ENCODE results near the gene PRKG1. TPM values are rescaled to one million over a fixed set of nuclear protein-coding genes. Genes with fewer than 3 reads are reported as not detected.

The PRKG1 gene
- total RNA-seq, 1 experiment from 2014 or later = 0.21 TPM

- BruUV-seq (replicated peaks) = no TSS peak
- intact Hi-C loops (cut with micrococcal nuclease; ENCODE audit: unreplicated experiment) = no loop called here
- H3K4me3 Mint-ChIP-seq (ENCODE audit: low read depth, unreplicated experiment) = no peak overlapping the region
- no peak for DNase-seq
- peaks cover 28% of the 10 kb centered on the region for H3K27me3 Mint-ChIP-seq (ENCODE audit: unreplicated experiment)
- CTCF ChIA-PET = no interaction called here
- H3K4me1 Mint-ChIP-seq (ENCODE audit: low read depth, unreplicated experiment) = no peaks in the 10 kb centered on the region
- TF ChIP-seq CTCF (IDR thresholded peaks at IDR 0.05; ENCODE audit: unreplicated experiment) = no peak
- peaks cover 11% of the 10 kb centered on the region for H3K36me3 Mint-ChIP-seq (ENCODE audit: insufficient read depth, unreplicated experiment)
- no peak overlapping the region for H3K27ac Mint-ChIP-seq (ENCODE audit: unreplicated experiment)
- no peaks in the 10 kb centered on the region for H3K9me3 Mint-ChIP-seq (ENCODE audit: low read depth, unreplicated experiment)
Observed at GRCh38 chr10:51072210-51072609, 2.1 kb upstream of the PRKG1 start.

GRCh38 chr10:51072921-51073434, 1.3 kb upstream of the PRKG1 start:
- intact Hi-C loops (cut with micrococcal nuclease; ENCODE audit: unreplicated experiment) = no loop called here
- TF ChIP-seq CTCF (IDR thresholded peaks at IDR 0.05; ENCODE audit: unreplicated experiment) = no peak
- peak overlapping the region; percentile 77 for H3K4me3 Mint-ChIP-seq (ENCODE audit: low read depth, unreplicated experiment)
- BruUV-seq (replicated peaks) = no TSS peak
- H3K4me1 Mint-ChIP-seq (ENCODE audit: low read depth, unreplicated experiment) = no peaks in the 10 kb centered on the region
- no peak overlapping the region for H3K27ac Mint-ChIP-seq (ENCODE audit: unreplicated experiment)
- no peaks in the 10 kb centered on the region for H3K9me3 Mint-ChIP-seq (ENCODE audit: low read depth, unreplicated experiment)
- no peak for DNase-seq
- peaks cover 11% of the 10 kb centered on the region for H3K36me3 Mint-ChIP-seq (ENCODE audit: insufficient read depth, unreplicated experiment)
- H3K27me3 Mint-ChIP-seq (ENCODE audit: unreplicated experiment) = peaks cover 28% of the 10 kb centered on the region
- CTCF ChIA-PET = no interaction called here

- Mint-ChIP-seq H3K36me3 (ENCODE audit: insufficient read depth, unreplicated experiment) (peaks cover 11% of the 10 kb centered on the region), H3K4me1 (ENCODE audit: low read depth, unreplicated experiment) (no peaks in the 10 kb centered on the region), H3K27me3 (ENCODE audit: unreplicated experiment) (peaks cover 30% of the 10 kb centered on the region), H3K4me3 (ENCODE audit: low read depth, unreplicated experiment) (peak overlapping the region; percentile 77), H3K27ac (ENCODE audit: unreplicated experiment) (no peak overlapping the region), H3K9me3 (ENCODE audit: low read depth, unreplicated experiment) (no peaks in the 10 kb centered on the region)
- BruUV-seq (replicated peaks) = no TSS peak
- peak; percentile 25 for DNase-seq
- CTCF ChIA-PET = interaction anchor here (0.6 to 0.7 kb wide), 2 partner anchors 25 to 1336 kb away, joined by 3 read pairs; no protein-coding TSS in a partner anchor
- intact Hi-C loops (cut with micrococcal nuclease; ENCODE audit: unreplicated experiment) = no loop called here
- no peak for TF ChIP-seq CTCF (IDR thresholded peaks at IDR 0.05; ENCODE audit: unreplicated experiment)
Observed at GRCh38 chr10:51073453-51074237, 642 bp upstream of the PRKG1 start.

GRCh38 chr10:51075043-51075872, 971 bp downstream of the PRKG1 start:
- no TSS peak for BruUV-seq (replicated peaks)
- TF ChIP-seq CTCF (IDR thresholded peaks at IDR 0.05; ENCODE audit: unreplicated experiment) = no peak
- intact Hi-C loops (cut with micrococcal nuclease; ENCODE audit: unreplicated experiment) = no loop called here
- H3K36me3 Mint-ChIP-seq (ENCODE audit: insufficient read depth, unreplicated experiment) = peaks cover 11% of the 10 kb centered on the region
- no peak overlapping the region for H3K27ac Mint-ChIP-seq (ENCODE audit: unreplicated experiment)
- H3K4me3 Mint-ChIP-seq (ENCODE audit: low read depth, unreplicated experiment) = peak overlapping the region; percentile 77
- H3K27me3 Mint-ChIP-seq (ENCODE audit: unreplicated experiment) = peaks cover 46% of the 10 kb centered on the region
- H3K4me1 Mint-ChIP-seq (ENCODE audit: low read depth, unreplicated experiment) = no peaks in the 10 kb centered on the region
- H3K9me3 Mint-ChIP-seq (ENCODE audit: low read depth, unreplicated experiment) = no peaks in the 10 kb centered on the region
- CTCF ChIA-PET = no interaction called here
- DNase-seq = no peak
